Activated CD8-positive, alpha-beta T cell treated with anti-CD3 and anti-CD28 coated beads for 36 hours (primary cell): ENCODE results near the gene ADCY9. TPM values are rescaled to one million over a fixed set of nuclear protein-coding genes. Genes with fewer than 3 reads are reported as not detected.
"Not testable (repeated sequence)": the region's sequence is repeated elsewhere in the genome, so short reads cannot be mapped to it uniquely, and the experiment has no call there.

Source experiments
- ATAC-seq: fragments of 200-7000 bp; cut with Tn5 transposase; one replicate; pipeline ENCODE4 v1.10.0; 2021; ENCODE audit warnings: mild to moderate bottlenecking, moderate library complexity
- CTCF ChIA-PET: fragments of 350-600 bp; sonication (Branson Sonifier 250); formaldehyde crosslinking; loops from one replicate; lab custom pipeline; 2021; ENCODE audit warnings: antibody characterized with exemption; lab: Charles Lee
- POLR2A ChIA-PET: fragments of 350-600 bp; sonication (Branson Sonifier 250); formaldehyde crosslinking; loops from one replicate; lab custom pipeline; 2021; ENCODE audit warnings: antibody characterized with exemption; lab: Charles Lee
- DNase-seq: peaks from one replicate; pipeline ENCODE4 v3.0.0-alpha.2; 2020
- H3K27ac Mint-ChIP-seq: one replicate; pipeline ENCODE4 v1.8.0; 2021; ENCODE audit warnings: mild to moderate bottlenecking, mixed read lengths
- H3K27me3 Mint-ChIP-seq: one replicate; pipeline ENCODE4 v1.8.0; 2021; ENCODE audit warnings: mixed read lengths
- H3K36me3 Mint-ChIP-seq: one replicate; pipeline ENCODE4 v1.8.0; 2021; ENCODE audit warnings: low read depth, mixed read lengths
- H3K4me1 Mint-ChIP-seq: one replicate; pipeline ENCODE4 v1.8.0; 2021; ENCODE audit warnings: low read depth, mixed read lengths
- H3K4me3 Mint-ChIP-seq: one replicate; pipeline ENCODE4 v1.8.0; 2021; ENCODE audit warnings: mild to moderate bottlenecking, moderate library complexity, mixed read lengths
- H3K9me3 Mint-ChIP-seq: one replicate; pipeline ENCODE4 v1.8.0; 2021; ENCODE audit warnings: mixed read lengths
- CTCF ChIP-seq: fragments of 200-600 bp; IDR thresholded peaks from one replicate; pipeline ENCODE4 v1.8.0; 2022; ENCODE audit warnings: antibody characterized with exemption, mild to moderate bottlenecking
- intact Hi-C: fragments of 100-400 bp; cut with micrococcal nuclease; formaldehyde crosslinking; loops from one replicate; pipeline ENCODE4 v1.10.0; 2022
- total RNA-seq, 2 experiments: library from RNA; stranded (reverse); gene quantifications; one replicate each; pipeline ENCODE4 v1.2.3, GENCODE V29; 2021

The ADCY9 gene
- total RNA-seq, 2 experiments from 2014 or later, result 4.1 to 4.8 TPM

GRCh38 chr16:4157376-4157825 lies 41.2 kb upstream of the ADCY9 start:
- H3K36me3 Mint-ChIP-seq, result no peaks in the 10 kb centered on the region
- H3K4me3 Mint-ChIP-seq, result no peak overlapping the region
- POLR2A ChIA-PET, result interaction anchor here (0.7 kb wide), 1 partner anchor 47 kb away, joined by 4 read pairs; no protein-coding TSS in a partner anchor
- intact Hi-C loops, result no loop called here
- H3K27ac Mint-ChIP-seq, result no peak overlapping the region
- CTCF ChIA-PET, result interaction anchor here (2.8 kb wide), 1 partner anchor 218 kb away, joined by 8 read pairs; no protein-coding TSS in a partner anchor
- no peak for TF ChIP-seq CTCF
- DNase-seq (no peak), ATAC-seq (no peak)
- H3K4me1 Mint-ChIP-seq, result no peaks in the 10 kb centered on the region
- peaks cover 2% of the 10 kb centered on the region for H3K27me3 Mint-ChIP-seq
- no peaks in the 10 kb centered on the region for H3K9me3 Mint-ChIP-seq

DNA sequence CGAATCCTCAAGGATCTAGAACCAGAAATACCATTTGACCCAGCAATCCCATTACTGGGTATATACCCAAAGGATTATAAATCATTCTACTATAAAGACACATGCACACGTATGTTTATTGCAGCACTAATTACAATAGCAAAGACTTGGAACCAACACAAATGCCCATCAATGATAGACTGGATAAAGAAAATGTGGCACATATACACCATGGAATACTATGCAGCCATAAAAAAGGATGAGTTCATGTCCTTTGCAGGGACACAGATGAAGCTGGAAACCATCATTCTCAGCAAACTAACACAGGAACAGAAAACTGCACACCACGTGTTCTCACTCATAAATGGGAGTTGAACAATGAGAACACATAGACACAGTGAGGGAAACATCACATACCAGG lies 40.3 kb upstream of the ADCY9 start:
- H3K36me3 Mint-ChIP-seq, DNase-seq, ATAC-seq, H3K27me3 Mint-ChIP-seq, POLR2A ChIA-PET, H3K27ac Mint-ChIP-seq, intact Hi-C loops, H3K4me3 Mint-ChIP-seq, H3K4me1 Mint-ChIP-seq, H3K9me3 Mint-ChIP-seq: not testable (repeated sequence)
- CTCF ChIA-PET, result interaction anchor here (2.8 kb wide), 1 partner anchor 217 kb away, joined by 8 read pairs; no protein-coding TSS in a partner anchor

GRCh38 chr16:4153364-4153763 lies 37.1 kb upstream of the ADCY9 start:
- intact Hi-C loops, H3K4me1 Mint-ChIP-seq, H3K27ac Mint-ChIP-seq, ATAC-seq, H3K9me3 Mint-ChIP-seq, CTCF ChIA-PET, H3K27me3 Mint-ChIP-seq, DNase-seq, H3K36me3 Mint-ChIP-seq, H3K4me3 Mint-ChIP-seq, POLR2A ChIA-PET: not testable (repeated sequence)

- no peaks in the 10 kb centered on the region for H3K36me3 Mint-ChIP-seq
- intact Hi-C loops, result no loop called here
- H3K9me3 Mint-ChIP-seq, result no peaks in the 10 kb centered on the region
- ChIA-PET POLR2A (no interaction called here), CTCF (no interaction called here)
- no peaks in the 10 kb centered on the region for H3K4me1 Mint-ChIP-seq
- peaks cover 2% of the 10 kb centered on the region for H3K27me3 Mint-ChIP-seq
- ATAC-seq (no peak), DNase-seq (no peak)
- TF ChIP-seq CTCF, result no peak
- no peak overlapping the region for H3K4me3 Mint-ChIP-seq
- no peak overlapping the region for H3K27ac Mint-ChIP-seq
These were observed 36.0 kb upstream of the ADCY9 start for GRCh38 chr16:4152267-4152666.

- intact Hi-C loops, result no loop called here
- Mint-ChIP-seq H3K4me1 (peaks cover 2% of the 10 kb centered on the region), H3K27ac (no peak overlapping the region), H3K36me3 (no peaks in the 10 kb centered on the region), H3K9me3 (no peaks in the 10 kb centered on the region), H3K4me3 (no peak overlapping the region), H3K27me3 (no peaks in the 10 kb centered on the region)
- TF ChIP-seq CTCF, result no peak
- ATAC-seq, result no peak
- CTCF ChIA-PET, result no interaction called here
- DNase-seq, result no peak
- POLR2A ChIA-PET, result interaction anchor here (1.1 kb wide), 1 partner anchor 33 kb away, joined by 3 read pairs; no protein-coding TSS in a partner anchor
These were observed 31.0 kb upstream of the ADCY9 start for GRCh38 chr16:4147236-4147635.

DNA sequence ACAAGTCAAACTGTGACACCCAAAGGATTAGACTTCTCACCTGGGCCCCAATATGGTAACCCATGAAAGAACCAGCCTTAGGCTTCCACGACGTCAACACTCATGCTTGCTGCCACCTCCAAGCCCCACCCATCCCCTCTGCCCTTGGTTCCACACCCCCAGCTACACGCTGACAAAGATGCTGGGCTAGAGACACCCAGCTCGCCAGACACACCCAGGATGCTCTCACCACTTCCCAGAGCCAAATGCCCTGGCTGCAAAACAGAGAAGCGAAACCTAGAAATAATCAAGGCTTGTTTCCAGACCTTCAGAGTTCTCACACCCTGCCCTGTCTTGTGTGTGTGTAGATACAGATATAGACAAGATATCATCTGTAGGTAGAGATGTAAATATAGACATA lies 26.0 kb upstream of the ADCY9 start:
- DNase-seq (peak; percentile 32), ATAC-seq (peak; percentile 64)
- ChIA-PET CTCF (interaction anchor here (1.0 kb wide), 1 partner anchor 112 kb away, joined by 3 read pairs; no protein-coding TSS in a partner anchor), POLR2A (no interaction called here)
- Mint-ChIP-seq H3K4me1 (peaks cover 4% of the 10 kb centered on the region), H3K36me3 (no peaks in the 10 kb centered on the region), H3K4me3 (no peak overlapping the region), H3K27ac (no peak overlapping the region), H3K9me3 (no peaks in the 10 kb centered on the region), H3K27me3 (peaks cover 3% of the 10 kb centered on the region)
- intact Hi-C loops, result no loop called here
- TF ChIP-seq CTCF, result no peak
